ENCODE measurements around the gene FNDC3B.
"Not testable (repeated sequence)": the region's sequence is repeated elsewhere in the genome, so short reads cannot be mapped to it uniquely, and the experiment has no call there.

FNDC3B gene

DNA sequence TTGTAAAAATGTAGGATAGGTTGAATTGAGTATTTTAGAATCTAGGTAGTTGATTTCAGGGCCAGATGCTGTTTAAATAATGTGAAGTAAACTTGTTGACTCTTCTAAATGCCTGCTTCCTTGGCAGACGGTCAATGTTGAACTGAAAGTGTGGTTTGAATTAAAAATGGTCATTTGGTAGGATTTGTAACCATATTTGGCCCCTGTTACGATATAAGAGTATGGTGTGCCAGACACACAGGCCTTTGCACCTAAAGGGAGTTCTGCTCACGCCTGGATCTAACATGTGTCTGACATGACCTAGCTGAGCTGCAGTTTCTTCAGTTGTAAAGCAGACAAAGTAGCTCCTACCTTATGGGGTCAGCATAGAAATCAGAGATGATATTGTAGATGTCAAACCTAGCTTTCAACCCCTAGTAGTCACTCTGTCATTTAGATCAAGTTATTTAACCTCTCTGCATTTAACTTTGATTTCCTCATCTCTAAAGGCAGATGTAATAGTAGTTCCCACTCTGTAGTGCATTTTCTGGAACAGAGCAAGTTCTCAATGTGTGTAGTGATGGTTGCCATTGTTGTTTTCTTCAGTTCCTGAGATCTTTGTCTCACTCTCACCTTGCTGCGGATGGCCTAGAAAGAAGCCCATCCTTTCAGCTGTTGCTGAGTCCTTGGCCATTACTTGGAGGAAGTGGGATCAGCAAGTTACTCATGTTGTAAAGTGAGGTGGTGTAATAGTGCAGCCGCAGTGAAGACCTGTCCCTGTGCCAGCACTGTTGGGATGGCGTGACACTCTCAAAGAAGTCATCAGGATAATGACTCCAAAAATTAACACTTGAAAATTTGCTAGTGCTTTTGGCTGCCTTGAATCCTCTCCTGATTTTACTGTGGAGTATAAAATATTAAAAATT is 318.7 kb downstream of the FNDC3B start:
- DNase-seq (ENCODE audit: low read depth in 1 of 2, low spot score in 1 of 2): no peak

GRCh38 chr3:172359231-172359630 is 319.9 kb downstream of the FNDC3B start:
- DNase-seq (ENCODE audit: low read depth in 1 of 2, low spot score in 1 of 2): no peak

DNA sequence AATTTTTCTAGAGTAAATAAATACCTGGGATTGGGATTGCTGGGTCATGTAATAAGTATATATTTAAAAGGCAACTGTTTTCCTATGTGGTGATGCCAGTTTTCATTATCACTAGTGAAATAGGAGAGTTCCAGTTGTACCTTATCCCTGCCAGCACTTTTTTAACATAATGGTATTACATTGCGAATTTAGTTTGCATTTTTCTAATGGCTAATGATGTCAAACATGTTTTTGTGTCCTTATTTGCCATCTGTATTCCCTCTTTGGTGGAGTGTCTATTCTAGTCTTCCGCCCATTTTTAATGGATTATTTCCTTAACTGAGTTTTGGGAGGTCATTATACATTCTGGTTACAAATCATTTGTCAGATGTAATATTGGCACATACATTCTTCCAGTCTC is 320.6 kb downstream of the FNDC3B start:
- no peak for DNase-seq (ENCODE audit: low read depth in 1 of 2, low spot score in 1 of 2)

DNA sequence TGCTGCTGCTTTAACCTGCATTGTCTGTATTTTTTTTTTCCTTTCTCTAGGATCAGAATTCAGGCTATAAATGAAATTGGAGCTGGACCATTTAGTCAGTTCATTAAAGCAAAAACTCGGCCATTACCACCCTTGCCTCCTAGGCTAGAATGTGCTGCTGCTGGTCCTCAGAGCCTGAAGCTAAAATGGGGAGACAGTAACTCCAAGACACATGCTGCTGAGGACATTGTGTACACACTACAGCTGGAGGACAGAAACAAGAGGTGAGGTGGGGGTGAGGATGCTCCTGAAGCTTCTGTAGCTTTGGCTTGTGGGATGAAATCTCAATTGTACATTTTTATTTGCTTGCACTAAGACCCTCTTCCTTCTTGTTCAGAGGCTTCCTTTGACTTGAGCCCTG is 323.2 kb downstream of the FNDC3B start:
- DNase-seq (ENCODE audit: low read depth in 1 of 2, low spot score in 1 of 2): no peak

DNA sequence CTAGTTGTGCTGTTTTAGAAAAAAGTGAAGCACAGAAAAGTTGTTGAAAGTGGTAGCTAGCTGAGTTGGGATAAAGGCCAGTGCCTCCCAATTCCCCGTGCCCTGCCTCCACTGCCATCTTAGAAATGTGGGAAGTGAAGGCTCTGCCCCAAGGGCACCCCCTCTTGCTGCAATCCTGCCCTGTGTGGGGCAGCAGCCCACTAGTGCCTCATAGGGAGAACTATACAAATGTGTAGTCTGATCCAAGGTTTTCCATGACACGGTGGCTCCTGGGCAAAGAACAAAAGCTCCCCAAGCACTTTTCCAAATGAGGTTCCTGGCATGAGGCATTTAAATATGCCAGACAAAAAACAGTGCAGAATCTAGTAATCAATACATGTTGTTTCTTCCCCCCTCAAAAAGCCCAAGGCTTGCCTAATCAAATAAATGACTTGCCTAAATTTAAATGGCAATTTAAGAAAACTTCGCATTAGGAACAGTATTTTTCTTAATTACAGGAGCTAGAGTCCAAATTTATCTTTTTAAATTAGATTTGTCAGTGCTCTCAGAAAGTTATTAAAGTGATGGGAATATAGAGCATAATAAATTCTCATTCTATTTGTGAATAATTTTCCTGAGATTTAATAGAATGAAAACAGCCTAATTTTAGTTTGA is 325.1 kb downstream of the FNDC3B start:
- no peak for DNase-seq (ENCODE audit: low read depth in 1 of 2, low spot score in 1 of 2)

GRCh38 chr3:172365028-172365567 is 325.7 kb downstream of the FNDC3B start:
- no peak for DNase-seq (ENCODE audit: low read depth in 1 of 2, low spot score in 1 of 2)

DNA sequence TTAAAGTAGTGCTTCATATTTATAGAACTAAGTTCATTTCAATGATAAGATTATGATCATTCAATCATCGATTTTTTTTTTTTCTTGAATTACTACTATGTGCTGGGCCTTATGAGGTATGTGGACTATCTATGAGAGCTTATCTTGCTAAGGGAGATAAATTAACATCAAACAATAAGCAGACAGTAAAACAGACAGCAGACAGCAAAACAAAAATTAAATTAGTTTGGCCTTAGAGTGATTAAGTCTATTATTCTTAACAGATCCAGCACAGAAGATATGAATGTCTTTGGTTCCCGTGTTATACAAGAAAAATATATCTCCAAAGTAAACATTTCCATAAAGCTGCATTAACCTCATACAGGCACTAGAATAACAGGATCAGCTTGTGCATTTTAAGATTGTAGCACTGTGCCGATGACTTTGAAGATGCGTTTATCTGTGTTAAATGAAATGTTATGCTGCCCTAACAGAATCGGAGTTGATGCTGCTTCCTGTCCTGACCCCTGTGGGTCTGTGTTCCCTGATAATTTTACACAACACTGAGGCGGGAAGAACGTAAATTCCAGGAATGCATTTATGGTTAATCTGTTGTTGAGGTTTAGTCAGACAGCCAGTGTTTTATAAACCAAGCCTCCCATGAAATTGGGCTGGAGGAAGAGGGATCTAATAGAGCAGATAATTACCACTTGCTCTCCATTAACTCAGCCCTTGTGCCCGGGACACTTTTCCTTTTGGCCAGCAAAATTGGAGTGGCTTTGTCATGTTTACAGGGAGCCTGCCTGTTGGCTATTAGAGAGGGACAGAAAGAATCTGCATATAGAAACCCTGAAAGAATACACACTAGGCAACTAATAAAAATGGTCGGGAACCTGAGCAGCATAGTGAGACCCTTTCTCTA is 328.1 kb downstream of the FNDC3B start:
- no peak for DNase-seq (ENCODE audit: low read depth in 1 of 2, low spot score in 1 of 2)

- DNase-seq (ENCODE audit: low read depth in 1 of 2, low spot score in 1 of 2): not testable (repeated sequence)
These were observed 329.2 kb downstream of the FNDC3B start for GRCh38 chr3:172368556-172368955.

DNA sequence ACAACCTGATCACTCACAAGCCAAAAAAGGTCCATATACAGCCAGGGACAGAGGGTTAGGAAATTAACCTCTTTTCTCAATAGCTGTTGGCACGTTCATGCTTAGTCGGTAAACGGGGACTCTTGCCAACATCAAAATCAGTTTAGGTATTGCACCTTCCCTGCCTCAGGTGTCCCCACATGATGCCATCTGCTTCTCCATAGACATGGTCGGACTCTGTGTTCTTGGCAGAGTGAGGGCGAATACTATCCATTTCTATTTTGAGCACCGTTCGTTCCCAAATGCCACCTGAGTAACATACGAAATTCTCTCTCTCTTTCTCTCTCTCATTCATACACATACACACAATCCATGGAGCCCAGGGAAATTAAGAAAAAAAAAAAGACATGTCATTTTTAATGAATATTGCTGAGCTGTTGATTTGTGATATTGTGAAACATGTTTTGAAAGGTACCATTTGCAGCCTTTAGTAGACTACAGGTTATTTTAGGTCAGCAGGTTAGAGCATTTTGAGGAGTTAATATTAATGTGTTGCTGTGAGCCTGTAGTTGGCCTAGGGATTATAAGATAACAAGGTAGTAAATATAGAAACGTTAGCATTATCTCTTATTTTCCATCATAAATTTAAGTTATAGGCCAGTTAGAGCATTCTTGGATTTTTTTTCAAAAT is 330.3 kb downstream of the FNDC3B start:
- no peak for DNase-seq (ENCODE audit: low read depth in 1 of 2, low spot score in 1 of 2)

GRCh38 chr3:172370419-172370818 is 331.0 kb downstream of the FNDC3B start:
- no peak for DNase-seq (ENCODE audit: low read depth in 1 of 2, low spot score in 1 of 2)

- DNase-seq (ENCODE audit: low read depth in 1 of 2, low spot score in 1 of 2): no peak
These were observed 332.2 kb downstream of the FNDC3B start for GRCh38 chr3:172371544-172371943.

- DNase-seq (ENCODE audit: low read depth in 1 of 2, low spot score in 1 of 2): no peak
These were observed 333.5 kb downstream of the FNDC3B start for GRCh38 chr3:172372895-172373294.

DNA sequence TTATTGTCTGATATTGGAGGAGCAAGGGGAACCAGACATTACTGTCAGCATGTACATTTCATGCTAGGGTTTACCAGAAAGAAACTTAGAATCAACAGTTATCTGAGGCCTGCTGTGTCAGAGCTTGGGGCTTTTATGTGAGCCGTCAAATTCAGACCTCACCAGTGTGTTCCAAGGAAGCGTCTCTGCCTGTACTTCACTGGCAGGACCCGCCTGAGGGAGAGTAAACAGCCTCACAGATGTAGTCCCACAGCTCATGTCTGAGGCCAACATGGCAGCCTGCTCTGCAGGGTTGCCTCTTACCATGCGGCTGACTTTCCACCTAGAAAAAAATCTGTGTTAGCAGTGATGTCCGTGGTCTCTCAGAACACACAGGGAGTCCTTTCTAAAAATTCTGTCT is 334.5 kb downstream of the FNDC3B start:
- DNase-seq (ENCODE audit: low read depth in 1 of 2, low spot score in 1 of 2): no peak

DNA sequence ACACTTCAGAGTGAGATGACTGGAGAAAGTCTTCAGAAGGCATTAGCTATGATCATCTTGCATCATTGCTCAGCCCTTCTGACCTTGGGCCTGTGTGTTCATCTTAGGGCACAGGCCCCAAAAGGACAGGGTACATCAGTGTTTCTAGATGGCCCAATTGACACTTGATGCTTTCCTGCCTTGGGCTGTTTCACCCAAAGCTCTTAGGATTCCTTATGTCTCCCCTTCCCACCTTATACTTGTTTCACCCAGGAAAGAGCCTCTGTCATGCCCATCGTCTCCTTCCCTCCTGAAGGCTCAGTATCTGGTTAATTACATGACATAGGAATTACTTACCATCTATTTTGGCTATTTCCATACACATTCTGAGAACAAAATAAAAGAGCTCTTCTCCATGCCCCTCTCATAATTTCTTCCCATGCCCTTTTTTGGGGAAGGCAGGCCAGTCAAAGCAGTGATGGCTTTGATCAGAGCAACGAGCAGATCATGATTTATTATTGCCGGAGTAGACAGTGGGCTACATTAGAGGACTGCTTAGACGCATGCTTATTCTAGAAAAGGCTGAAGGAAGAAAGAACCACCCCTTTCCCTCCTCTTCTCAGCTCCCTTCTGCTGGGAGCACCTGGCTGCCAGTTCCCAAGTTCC is 335.9 kb downstream of the FNDC3B start:
- no peak for DNase-seq (ENCODE audit: low read depth in 1 of 2, low spot score in 1 of 2)

GRCh38 chr3:172376402-172376801 is 337.0 kb downstream of the FNDC3B start:
- no peak for DNase-seq (ENCODE audit: low read depth in 1 of 2, low spot score in 1 of 2)

- no peak for DNase-seq (ENCODE audit: low read depth in 1 of 2, low spot score in 1 of 2)
These were observed 337.5 kb downstream of the FNDC3B start for GRCh38 chr3:172376881-172377280.

- no peak for DNase-seq (ENCODE audit: low read depth in 1 of 2, low spot score in 1 of 2)
These were observed 339.1 kb downstream of the FNDC3B start for GRCh38 chr3:172378439-172378838.

DNA sequence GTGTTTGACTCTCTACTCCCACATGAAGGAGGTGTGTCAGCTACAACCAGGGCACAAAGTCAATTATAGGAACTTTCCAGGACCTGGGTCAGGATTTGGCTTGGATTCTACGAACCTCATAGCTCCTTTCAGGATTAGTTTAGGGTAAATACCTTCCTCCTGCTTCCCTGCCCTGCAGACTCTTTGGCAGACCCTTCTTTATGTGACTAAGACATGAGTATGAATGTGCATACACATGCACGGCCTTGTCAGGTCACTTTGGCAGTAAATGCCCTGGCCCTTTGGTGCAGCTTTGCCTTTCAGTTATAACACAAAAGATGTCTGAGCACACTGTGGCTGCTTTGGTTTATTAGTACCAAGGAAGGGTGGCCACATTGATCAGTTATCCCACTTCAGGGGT is 340.0 kb downstream of the FNDC3B start:
- DNase-seq (ENCODE audit: low read depth in 1 of 2, low spot score in 1 of 2): no peak

GRCh38 chr3:172380632-172381031 is 341.3 kb downstream of the FNDC3B start:
- no peak for DNase-seq (ENCODE audit: low read depth in 1 of 2, low spot score in 1 of 2)

DNA sequence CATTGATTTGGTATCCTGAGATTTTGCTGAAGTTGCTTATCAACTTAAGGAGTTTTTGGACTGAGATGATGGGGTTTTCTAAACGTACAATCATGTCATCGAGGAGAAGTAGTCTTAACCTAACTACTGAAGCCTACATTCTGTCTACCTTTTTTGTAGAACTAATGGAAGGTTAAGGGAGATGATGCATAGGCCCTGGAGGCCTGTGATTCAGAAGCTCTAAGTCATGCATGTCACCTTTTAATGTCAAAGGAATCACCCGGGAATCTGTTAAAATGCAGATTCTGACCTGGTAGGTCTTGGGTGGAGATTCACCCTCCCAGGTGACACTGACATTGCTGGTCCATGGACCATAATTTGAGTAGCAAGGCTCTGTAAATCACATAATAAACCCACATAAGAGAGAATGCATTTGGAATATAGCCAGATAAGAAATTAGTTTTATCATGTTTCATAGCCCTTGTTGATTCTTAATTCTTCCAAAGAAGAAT is 344.0 kb downstream of the FNDC3B start:
- no peak for DNase-seq (ENCODE audit: low read depth in 1 of 2, low spot score in 1 of 2)
